Erythroblast (primary cell): ENCODE measurements around the gene RORC.

Experiments
- GATA1 ChIP-seq: IDR thresholded peaks from 2 replicates; pipeline ENCODE4 v1.6.1; 2011; ENCODE audit warnings: low read depth, mild to moderate bottlenecking, control low read depth, low read length, moderate library complexity
- POLR2A ChIP-seq: IDR thresholded peaks from 2 replicates; pipeline ENCODE4 v1.6.1; 2011; ENCODE audit warnings: mild to moderate bottlenecking, low read length

DNA sequence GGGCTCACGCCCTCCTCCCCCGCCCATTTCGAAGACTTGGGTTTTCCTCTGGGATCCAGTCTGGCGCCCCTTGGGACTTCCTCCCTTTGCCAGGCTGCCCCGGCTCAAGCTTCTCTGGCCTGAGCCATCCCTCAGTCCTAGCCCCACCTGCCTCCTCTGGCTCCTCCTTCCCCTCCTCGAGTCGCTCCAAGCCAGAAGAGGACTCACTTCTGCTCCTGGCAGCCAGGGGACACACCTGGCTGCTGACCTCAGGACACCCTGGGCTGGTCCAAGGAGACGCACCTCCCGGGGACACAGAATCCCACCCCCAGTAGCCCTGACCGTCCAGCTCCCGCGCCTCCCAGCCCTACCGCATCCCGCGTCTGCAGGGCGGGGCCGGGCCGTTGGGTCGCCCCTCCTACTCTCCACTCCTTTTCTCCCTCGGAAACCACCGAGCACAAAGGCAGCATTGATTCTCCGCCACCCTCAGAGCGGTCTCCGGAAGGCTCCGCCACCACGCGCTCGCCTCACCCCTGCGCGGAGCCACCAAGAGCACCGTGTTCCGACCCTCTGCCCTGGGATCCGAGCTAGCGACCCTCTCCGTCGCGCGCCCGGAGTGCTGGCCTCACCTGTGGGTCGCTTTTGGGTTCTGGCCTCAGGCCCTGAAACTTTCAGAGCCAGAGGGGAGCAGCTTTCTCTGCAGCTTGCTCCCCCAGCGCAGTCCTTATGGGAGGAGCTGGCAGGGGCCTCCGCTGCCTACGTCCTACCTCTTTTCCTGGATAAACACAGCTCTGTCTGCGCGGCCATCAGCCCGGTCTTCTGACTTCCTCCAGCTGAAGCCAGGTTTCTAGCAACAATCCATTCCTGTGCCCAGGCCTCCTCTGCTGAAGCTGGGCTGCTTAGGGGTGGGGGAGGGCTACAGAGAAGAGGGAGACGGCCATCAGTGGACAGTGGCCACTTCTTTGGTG, 8.1 kb upstream of the RORC start, which contains the start of gene C2CD4D:
- TF ChIP-seq POLR2A (no peak), GATA1 (no peak)
